GM19324 (cell line): ENCODE data around the gene CBLIF.
"Not testable (repeated sequence)": the region's sequence is repeated elsewhere in the genome, so short reads cannot be mapped to it uniquely, and the experiment has no call there.

Experiments used
- ATAC-seq: cut with Tn5 transposase; IDR thresholded peaks from one replicate; pipeline ENCODE4 v1.9.1; 2021; ENCODE audit warnings: mild to moderate bottlenecking, moderate library complexity; ENCODE audit not compliant: unreplicated experiment, low FRiP score

Gene CBLIF

DNA sequence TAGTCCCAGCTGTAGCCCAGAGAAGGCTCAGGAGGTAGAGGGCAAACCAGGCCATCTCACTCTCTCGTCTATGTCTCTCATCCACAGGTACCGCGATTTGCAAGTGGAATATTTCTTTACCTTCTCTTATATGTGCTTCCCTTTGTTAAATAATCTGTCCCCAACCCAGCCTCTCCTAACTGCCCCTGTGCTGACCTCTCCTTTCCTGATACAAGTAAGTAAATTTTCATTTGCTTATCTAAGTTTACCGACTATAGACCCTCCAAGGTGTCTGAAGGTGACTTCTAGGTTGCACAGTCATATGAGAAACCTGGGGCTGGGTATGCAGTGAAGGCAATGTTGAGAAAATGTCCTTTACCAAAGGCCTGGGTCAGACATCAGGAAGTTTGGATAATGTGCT is at the start of gene CBLIF:
Gene CBLIF, minus strand, starts transcription at position 101 of the 400 bp plus-strand sequence. Its CDS starts 46 bp downstream, at position 55.
- ATAC-seq = no peak

DNA sequence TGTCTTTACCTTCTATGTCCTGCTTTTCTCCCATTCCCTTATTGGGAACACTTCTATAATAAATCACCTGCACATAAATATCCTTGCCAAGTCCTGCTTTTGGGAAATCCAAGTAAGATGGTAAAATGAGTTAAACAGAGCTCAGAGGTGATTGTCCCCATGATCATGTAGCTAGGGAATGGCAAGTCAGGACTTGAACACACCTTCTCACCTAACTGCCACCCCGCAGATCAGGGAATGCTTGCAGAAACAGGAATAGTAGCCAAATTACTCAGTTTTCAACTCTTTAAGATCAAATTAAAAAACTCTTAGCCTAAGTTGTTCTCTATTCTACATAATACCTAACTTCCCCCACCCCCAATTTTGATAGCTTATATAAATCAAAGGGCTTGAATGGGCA is 49.3 kb upstream of the CBLIF start:
- no peak for ATAC-seq

DNA sequence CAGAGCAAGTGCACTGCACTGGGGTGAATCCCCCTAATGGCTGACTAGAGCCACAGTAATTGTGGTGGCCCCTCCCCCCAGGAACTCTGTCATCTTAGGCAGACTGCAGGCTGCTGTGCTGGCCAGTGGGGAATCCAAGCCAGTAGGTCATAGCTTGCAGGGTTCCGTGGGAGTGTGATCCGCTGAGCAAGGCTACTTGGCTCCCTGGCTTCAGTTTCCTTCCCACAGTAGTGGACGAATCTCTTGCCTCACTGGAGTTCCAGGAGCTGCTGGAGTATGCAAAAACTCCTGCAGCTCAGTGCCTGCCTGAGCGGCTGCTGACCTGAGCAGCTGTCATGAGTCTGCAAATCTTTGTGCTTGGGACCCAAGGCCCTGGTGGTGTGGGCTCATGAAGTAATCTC is 46.5 kb upstream of the CBLIF start:
- no peak for ATAC-seq

DNA sequence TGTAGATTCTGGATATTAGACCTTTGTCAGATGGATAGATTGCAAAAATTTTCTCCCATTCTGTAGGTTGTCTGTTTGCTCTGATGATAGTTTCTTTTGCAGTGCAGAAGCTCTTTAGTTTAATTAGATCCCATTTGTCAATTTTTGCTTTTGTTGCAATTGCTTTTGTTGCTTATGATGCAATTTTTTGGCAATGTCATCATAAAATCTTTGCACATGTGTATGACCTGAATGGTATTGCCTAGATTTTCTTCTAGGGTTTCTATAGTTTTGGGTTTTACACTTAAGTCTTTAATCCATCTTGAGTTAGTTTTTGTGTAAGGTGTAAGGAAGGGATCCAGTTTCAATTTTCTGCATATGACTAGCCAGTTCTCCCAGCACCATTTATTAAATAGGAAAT is 41.9 kb upstream of the CBLIF start:
- not testable (repeated sequence) for ATAC-seq

DNA sequence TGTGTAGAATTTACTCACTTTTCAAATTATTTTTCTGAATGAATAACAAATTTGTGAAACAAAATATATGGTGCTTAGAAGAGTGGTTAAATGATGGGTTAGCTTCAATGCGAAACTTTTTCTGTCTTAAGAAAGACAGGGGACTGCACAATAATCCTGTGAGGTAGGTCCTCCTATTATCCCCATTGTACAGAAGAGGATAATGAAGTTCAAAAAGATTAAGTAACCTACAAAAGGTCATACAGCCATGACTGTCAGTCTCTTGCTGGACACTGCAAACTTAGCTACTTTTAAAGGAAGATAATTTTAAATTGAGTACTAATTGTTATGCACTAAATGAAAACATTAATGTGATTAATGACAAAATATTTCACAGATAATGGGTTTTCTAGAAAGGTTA is 38.3 kb upstream of the CBLIF start:
- no peak for ATAC-seq

DNA sequence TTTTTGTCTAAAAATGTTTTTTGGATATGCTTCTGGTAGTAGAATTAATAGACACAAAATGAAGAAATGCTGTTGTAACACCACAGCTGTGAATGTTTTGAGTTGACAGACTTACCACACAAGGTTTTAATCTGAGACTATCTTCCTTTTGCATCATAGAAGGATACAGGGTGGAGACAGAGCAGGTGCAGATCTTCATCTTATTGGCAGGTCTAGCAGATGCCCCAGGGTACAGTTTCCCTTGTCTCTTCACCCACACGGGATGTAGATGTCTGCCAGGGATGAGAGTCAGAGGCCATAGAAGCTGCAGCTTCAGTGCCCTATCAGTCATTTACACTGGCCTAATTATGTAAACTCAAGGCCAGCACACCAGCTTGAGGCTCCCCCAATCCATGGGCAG is 34.3 kb upstream of the CBLIF start:
- ATAC-seq = no peak

DNA sequence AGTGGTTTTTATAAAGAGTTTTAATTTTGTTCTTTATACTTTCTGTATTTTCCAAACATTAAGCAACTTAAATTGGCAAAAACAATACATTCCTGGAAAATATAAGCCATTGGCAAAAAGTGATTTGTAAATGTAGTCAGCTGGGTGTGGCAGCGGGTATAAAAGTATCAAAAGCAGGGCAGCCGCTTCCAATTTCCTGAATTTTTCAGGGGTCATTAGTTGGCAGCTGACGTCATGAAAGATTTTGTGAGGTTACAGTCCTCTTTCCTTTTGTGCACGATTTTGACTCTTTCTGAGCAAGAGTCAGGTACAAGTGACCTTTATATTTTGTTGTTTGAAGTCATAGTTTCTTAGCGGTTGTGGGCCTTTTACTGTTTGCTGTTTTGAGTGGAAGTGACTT is 33.3 kb upstream of the CBLIF start, which contains the start of gene OOSP3:
Gene OOSP3, plus strand, starts transcription at position 208 of the 400 bp plus-strand sequence. Its CDS starts 27 bp downstream, at position 235.
- ATAC-seq = no peak

DNA sequence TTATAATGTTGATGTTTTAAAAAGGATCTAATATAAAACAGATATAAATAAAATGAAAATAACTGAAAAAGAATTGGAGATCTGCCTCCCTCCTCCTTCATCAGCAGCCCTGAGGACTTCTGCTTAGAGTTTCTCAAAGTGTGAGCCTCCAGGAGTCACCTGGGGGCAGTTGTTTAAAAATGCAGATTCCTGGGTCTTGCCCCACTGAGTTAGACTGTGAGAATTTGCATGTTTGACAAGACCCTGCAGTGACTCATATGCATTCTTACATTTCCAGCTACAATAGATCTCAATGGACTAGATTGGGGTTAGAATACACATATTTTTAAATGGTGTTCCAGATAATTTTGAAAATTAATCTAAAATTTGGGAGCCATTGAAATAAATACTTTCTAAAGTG is 32.5 kb upstream of the CBLIF start:
- no peak for ATAC-seq

DNA sequence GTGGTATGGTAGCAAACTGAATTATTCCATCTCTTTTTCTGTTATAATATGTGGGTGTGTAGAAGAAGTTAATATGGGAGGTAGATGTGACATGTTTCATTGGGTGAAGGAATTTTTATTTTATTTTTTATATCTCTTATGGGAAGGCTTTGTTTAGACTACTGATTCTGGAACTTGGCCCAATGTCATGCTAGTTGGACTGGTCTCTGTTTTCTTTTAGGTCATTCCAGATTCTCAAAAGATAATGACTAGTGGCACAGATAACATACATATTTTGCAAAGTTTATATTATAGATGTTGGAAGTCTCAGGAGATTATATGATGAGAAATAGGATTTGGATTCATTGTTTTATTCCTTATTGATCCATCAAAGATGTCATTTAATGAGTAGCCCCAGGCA is 32.0 kb upstream of the CBLIF start:
- no peak for ATAC-seq

DNA sequence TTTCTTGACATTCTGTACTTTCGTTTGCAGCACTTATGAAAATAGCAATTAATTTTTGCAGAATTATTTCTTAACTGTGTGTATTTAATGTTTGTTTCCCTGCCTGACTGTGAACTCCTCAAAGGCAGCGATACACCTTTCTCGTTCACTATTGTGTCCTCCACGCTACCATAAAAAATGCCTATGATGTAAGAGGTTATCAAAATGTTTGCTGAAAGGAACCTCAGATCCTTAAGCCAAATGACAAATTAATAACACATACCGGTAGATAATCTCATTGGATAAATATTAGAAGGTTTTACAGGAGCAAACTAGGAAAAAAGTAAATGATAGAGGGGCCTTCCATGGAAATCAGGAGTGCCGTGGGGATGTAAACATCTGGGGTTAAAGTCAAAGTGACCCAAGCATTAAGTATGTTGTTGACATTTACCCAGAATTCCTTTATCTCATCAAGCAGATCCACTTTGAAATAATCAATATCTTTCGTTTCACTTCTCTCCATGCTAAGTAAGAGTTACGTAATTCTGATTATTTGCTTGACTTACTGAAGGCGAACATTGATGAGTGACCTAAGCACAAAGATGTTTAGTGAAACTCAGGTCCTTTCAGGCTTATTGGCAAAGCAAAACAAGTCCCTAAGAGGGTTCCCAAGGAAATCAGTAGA is 30.7 kb upstream of the CBLIF start:
- no peak for ATAC-seq

DNA sequence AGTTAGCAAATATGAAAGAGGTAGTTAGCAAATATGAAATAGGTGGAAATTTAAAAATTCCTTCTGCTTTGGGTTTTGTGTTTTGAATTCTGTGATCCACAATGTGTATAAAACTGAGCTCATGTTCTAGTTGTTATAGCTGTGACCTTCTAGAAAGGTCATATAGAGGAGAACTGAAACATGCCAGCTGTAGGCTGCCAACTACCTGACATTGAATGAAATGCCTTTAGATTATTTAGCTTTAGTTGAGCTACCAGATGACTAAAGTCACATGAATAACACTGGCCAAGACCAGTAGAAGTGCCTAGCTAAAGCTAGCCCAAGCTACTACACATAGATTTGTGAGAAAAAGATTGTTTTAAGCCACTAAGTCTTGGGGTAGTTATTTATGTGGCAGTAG is 26.8 kb upstream of the CBLIF start:
- ATAC-seq = no peak

DNA sequence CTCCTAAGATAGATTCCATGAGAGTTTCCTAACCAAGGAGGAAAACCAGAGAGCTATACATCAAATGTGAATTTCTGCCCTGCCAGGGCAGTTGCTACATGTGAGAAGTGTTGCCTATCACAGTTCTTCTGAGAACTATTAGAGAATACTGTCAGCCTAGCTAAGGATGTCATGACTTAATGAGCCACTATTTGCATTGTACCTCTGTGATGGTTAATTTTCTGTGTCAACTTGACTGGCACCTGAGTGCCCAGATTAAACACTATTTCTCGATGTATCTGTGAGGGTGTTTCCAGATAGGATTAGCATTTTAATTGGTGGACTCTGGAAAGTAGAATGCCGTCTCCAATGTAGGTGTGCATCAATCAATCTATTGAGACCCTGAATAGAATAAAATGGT is 22.6 kb upstream of the CBLIF start:
- no peak for ATAC-seq

DNA sequence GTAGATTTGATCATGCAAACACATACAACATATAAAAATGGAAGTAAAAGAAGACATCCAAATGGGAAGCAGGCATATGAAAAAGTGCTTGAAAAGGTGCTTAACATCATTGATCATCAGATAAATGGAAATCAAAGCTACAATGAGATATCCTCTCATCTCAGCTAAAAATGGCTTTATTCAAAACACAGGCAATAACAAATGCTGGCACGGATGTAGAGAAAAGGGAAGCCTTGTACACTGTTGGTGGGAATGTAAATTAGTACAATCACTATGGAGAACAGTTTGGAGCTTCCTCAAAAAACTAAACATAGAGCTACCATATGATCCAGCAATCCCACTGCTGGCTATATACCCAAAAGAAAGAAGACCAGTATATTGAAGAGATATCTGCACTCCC is 21.5 kb upstream of the CBLIF start:
- ATAC-seq = no peak

DNA sequence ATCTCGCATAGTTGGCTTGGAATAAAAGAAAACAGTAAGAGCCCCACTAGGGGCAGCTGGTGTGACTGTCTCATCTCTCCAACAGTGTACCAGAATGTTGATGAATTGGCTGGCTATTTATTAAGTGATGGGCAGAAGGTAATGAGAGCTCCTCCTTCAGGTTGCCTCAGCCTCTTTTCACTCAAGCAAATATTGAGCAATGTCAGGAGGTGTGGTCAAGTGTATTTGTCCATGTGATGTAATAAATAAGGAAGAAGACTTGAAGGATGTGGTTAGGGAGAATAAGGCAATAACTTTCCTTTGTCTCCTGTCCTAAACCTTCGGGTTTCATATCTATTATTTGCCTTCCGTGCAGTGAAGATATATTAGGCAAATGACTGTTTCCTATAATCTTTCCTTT is 21.1 kb upstream of the CBLIF start, which contains the start of gene TCN1:
Gene TCN1, minus strand, starts transcription at position 91 of the 400 bp plus-strand sequence. Its CDS starts 17 bp downstream, at position 74.
- ATAC-seq = no peak

DNA sequence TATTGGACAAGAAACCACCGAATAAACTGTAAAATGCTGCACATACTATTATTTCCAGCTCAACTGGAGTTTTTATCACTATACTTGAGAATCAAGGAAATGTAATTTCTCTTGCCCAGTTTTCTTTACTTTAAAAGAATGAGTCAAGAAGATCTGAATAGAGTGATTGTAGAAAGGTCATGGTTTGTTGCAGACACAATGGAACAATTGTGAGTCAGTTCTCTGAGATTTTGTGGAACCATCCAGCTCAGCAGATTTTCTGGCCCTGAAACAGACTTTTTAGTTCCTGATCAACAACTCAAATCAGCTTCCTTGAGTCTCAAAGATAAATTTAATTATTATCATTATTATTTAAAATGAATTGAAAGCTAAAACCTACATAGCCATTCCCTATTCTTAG is 19.7 kb upstream of the CBLIF start:
- ATAC-seq = no peak

DNA sequence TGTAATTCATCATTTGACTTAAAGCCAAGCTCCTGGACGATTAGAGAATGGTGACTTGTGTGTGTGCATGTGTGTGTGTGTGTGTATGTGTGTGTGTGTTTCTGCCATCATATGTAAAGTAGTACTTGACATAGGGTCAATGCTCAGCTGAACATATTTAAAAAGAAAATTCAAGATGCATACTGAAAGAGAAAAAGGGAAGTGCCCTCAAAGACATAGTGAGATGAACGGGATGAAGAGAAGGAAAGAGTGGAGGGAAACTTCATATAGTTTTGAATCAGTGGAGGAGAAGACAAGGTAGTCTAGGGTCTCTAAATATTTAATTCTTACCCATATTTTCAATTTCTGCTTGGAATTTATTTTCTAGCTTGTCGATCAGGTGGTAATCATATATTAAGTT is 17.0 kb upstream of the CBLIF start:
- no peak for ATAC-seq

DNA sequence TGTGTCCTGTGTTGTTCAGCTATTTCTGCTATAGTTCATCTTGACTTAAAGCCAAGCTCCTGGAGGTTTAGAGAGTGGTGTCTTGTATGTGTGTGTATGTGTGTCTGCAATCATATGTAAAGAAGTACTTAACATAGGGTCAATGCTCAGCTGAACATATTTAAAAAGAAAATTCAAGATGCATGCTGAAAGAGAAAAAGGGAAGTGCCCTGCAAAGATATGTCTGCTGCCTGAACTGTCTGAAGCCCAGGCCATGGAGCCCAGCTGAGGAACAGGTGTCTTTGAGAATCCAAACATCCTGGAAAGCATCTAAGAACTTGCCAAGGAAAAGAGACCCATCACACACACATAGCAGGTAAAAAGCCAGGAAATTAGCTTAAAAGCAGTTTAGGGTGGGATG is 14.4 kb upstream of the CBLIF start:
- no peak for ATAC-seq

DNA sequence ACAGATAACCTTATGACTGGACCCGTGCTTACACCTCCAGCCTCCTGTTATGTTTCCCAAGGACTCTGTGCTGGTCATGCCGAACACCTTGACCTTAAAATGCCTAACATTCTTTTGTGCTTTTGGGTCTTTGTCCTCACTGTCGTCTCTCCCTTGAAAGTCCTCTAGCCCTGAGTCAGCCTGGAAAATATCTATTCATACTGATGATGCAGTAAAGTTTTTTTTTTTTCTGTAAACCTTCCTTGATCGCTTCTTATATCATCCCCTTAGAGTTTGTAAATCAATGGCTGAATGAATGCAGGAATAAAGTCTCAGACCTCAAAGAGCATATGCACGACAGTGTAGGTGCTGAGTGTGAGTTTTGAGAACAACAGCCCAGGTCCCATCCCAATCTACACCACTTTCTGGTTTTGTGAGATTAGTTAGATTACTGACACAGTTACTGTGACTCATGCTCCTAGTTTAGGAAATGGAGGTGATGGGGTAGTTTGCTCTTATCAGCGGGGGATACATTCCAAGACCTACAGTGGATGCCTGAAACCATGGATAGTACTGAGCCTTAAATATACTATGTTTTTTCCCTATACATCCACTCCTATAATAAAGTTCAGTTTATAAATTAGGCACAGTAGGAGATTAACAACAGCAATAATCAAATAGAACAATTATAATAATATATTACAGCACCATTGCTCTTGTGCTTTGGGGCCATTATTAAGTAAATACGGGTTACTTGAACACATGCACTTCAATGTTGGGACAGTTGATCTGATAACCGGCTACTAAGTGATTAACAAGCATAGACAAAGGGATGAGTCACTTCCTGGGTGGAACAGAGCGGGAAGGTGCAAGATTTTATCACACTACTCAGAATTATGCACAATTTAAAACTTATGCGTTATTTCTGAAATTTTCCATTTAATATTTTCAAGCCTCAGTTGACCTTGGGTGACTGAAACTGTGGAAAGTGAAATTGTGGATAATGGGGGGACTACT is 12.4 kb upstream of the CBLIF start:
- ATAC-seq = no peak

DNA sequence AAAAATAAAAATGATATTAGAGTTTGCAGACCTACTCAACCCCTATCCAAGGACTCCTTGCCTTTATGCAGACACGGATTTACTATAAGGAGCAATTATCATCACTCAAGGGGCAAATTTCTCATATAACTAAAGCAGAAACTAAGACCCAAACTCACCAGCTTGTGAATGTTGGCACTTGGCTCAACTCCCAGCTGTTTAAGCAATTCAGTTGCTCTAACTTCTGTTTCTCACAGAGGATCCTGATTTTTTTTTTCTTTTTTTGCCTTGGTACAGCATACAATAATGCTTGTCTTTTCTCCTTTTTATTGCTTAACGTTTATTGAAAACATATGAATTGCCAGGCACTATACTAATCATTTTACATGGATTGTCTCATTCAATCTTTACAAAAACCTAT is 9.6 kb upstream of the CBLIF start:
- ATAC-seq = no peak

DNA sequence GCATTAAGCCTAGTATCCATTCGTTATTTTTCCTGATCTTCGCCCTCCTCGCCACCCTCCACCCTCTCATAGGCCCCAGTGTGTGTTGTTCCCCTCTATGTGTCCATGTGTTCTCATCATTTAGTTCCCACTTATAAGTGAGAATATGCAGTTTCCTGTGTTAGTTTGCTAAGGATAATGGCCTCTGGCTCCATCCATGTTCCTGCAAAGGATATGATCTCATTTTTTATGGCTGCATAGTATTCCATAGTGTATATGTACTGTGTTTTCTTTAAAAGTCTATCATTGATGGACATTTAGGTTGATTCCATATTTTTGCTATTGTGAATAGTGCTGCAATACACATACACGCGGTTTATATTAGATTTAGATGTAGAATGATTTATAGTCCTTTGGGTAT is 6.1 kb upstream of the CBLIF start:
- ATAC-seq = not testable (repeated sequence)

DNA sequence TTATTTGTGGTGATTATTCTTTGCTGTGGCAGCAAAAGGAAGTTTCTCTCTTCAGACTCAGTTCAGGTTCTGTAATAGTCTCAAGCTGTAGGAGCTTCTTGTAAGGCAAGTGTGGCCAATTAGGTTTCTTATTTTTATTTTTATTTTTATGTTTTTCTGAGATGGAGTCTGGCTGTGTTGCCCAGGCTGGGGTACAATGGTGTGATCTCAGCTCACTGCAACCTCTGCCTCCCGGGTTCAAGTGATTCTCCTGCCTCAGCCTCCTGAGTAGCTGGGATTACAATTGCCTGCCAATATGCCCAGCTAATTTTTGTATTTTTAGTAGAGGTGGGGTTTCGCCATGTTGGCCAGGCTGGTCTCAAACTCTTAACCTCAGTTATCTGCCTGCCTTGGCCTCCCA is 4.3 kb upstream of the CBLIF start:
- not testable (repeated sequence) for ATAC-seq

DNA sequence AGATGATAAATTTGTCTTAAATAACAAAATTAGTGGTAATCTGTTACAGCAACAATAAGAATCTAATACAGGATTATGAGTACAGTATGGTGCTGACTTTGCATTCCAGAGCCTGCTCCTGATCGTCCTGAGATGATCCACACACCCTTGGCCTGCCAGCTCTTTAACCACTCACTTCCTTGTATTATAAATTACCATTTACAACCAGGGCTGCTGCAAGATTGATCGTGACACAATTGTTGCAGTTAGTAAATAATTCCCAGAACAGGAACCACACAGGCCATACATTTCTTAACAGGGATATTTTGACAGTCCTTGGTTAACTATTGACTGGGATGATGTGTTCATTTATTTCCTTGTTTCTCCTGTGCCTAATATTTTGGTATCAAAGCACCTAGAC is 3.8 kb upstream of the CBLIF start:
- ATAC-seq = no peak
